Measurements from ENCODE around the gene ADAMTS13. TPM values are rescaled to one million over a fixed set of nuclear protein-coding genes. Genes with fewer than 3 reads are reported as not detected.

The ADAMTS13 gene
- total and polyA plus RNA-seq, 2 donors (not counting 3 experiments of a cell fraction or from before 2014, with no cell fraction given) = 1.5 to 2.5 TPM

DNA sequence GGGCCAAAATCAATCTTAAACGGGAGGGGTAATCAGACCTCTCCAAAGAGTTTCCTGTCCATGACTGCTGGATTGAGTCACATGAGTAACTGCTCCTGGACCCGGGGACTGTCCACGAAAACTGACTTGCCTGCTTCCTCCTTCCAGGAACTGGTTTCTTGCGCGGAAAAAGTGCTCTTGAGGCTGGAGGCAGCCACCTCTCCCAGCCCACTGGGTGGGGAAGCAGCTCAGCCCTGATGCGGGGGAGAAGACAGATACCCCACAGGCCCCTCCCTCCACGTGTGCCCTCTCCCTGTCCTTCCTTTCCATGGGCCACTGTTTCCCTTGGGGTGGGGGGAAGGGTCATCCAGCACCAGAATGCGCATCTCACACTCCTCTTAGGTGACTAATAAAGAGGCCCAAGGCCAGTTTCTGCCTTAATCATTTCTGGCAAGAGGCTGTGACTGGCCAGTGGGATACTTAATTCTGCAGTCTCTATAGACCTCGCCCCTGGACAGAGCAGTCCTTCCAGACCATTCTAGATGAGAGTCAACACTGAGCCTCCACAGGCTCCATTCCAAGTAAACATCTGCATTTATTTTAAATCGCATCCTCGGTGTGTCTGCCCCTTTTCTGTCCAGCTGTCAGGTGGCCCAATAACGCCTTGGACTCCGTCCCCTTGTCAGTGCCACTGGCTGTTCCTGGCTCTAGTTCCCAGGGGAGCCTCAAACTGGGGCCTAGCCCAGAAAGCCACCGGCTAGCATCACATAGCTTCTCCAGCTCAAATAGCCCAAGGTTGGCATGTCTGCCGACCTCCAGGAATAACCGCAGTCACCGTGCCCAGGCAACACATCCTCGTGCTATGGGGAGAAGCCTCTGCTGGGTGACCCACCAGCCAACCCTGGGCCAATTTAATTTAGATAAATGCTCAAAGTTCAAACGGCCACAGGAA lies 16.4 kb upstream of the ADAMTS13 start:
- dilution Hi-C loops (cut with MboI; ENCODE audit: extremely low pct_ligation_motif_present, low sequenced_read_pairs) (no loop called here), intact Hi-C loops (cut with micrococcal nuclease) (loop anchor here (2.0 kb wide), 1 partner anchor 73 kb away; the partner anchor contains the start of gene SLC2A6)
- Histone ChIP-seq H3K4me1 (ENCODE audit: control insufficient read depth, extremely low read depth, insufficient read depth, low read length) (peaks cover 6% of the 10 kb centered on the region), H3K36me3 (ENCODE audit: control insufficient read depth in 2 of 2, extremely low read depth in 1 of 2, insufficient read depth in 2 of 2, low read length in 2 of 2) (peaks cover 2 to 36% of the 10 kb centered on the region in 2 experiments), H3K9me1 (replicated peaks; ENCODE audit: control insufficient read depth, extremely low read depth, insufficient read depth, low read length) (no peaks in the 10 kb centered on the region), H3K4me2 (ENCODE audit: insufficient read depth, low read length) (no peak overlapping the region), H3K9me3 (replicated peaks; ENCODE audit: control insufficient read depth, insufficient read depth, low read length) (no peaks in the 10 kb centered on the region), H2AFZ (ENCODE audit: low read depth, low read length) (no peak overlapping the region), H3K27me3 (ENCODE audit: control insufficient read depth in 2 of 2, insufficient read depth in 2 of 2, low read length in 2 of 2) (no peaks in the 10 kb centered on the region), H3K9ac (replicated peaks; ENCODE audit: extremely low read depth, insufficient read depth, low read length) (no peak overlapping the region), H3K27ac (ENCODE audit: insufficient read depth, low read depth, low read length) (no peak overlapping the region), H4K20me1 (replicated peaks; ENCODE audit: control insufficient read depth, extremely low read depth, insufficient read depth, low read length) (no peaks in the 10 kb centered on the region), H3K4me3 (replicated peaks in 1 of 3; ENCODE audit: insufficient read depth in 1 of 3, low read depth in 1 of 3, low read length in 3 of 3) (no peak overlapping the region), H3K79me2 (ENCODE audit: control insufficient read depth, insufficient read depth, low read length) (no peaks in the 10 kb centered on the region)
- TF ChIP-seq POLR2A (IDR thresholded peaks at IDR 0.05; ENCODE audit: low read depth, low read length) = no peak
- peak; percentile 17 for TF ChIP-seq FOS (IDR thresholded peaks at IDR 0.05; ENCODE audit: borderline replicate concordance, insufficient read depth, low read length)
- DNase-seq (ENCODE audit: low read depth, low spot score) = peak; percentile 33
- ChIA-PET POLR2A (no interaction called here), CTCF (interaction anchor here (1.0 kb wide), 1 partner anchor 81 kb away, joined by 3 read pairs; no protein-coding TSS in a partner anchor)
- FAIRE-seq = peak; percentile 15
- TSS peak; percentile 59 for BruUV-seq (replicated peaks)

- Histone ChIP-seq H3K27ac (ENCODE audit: insufficient read depth, low read depth, low read length) (no peak overlapping the region), H3K4me3 (replicated peaks in 1 of 3; ENCODE audit: insufficient read depth in 1 of 3, low read depth in 1 of 3, low read length in 3 of 3) (no peak overlapping the region), H3K9me1 (replicated peaks; ENCODE audit: control insufficient read depth, extremely low read depth, insufficient read depth, low read length) (no peaks in the 10 kb centered on the region), H4K20me1 (replicated peaks; ENCODE audit: control insufficient read depth, extremely low read depth, insufficient read depth, low read length) (no peaks in the 10 kb centered on the region), H3K4me2 (ENCODE audit: insufficient read depth, low read length) (no peak overlapping the region), H3K27me3 (ENCODE audit: control insufficient read depth in 2 of 2, insufficient read depth in 2 of 2, low read length in 2 of 2) (no peaks in the 10 kb centered on the region), H2AFZ (ENCODE audit: low read depth, low read length) (no peak overlapping the region), H3K4me1 (ENCODE audit: control insufficient read depth, extremely low read depth, insufficient read depth, low read length) (peaks cover 6% of the 10 kb centered on the region), H3K36me3 (ENCODE audit: control insufficient read depth in 2 of 2, extremely low read depth in 1 of 2, insufficient read depth in 2 of 2, low read length in 2 of 2) (peaks cover 2 to 42% of the 10 kb centered on the region in 2 experiments), H3K9ac (replicated peaks; ENCODE audit: extremely low read depth, insufficient read depth, low read length) (no peak overlapping the region), H3K79me2 (ENCODE audit: control insufficient read depth, insufficient read depth, low read length) (no peaks in the 10 kb centered on the region), H3K9me3 (replicated peaks; ENCODE audit: control insufficient read depth, insufficient read depth, low read length) (no peaks in the 10 kb centered on the region)
- intact Hi-C loops (cut with micrococcal nuclease) = loop anchor here (1.0 to 2.0 kb wide), 4 partner anchors 53 to 80 kb away; partner anchors contain the start of genes CACFD1 and SLC2A6
- dilution Hi-C loops (cut with MboI; ENCODE audit: extremely low pct_ligation_motif_present, low sequenced_read_pairs) = no loop called here
- peak; percentile 67 for FAIRE-seq
- ChIA-PET POLR2A (no interaction called here), CTCF (no interaction called here)
- no TSS peak for BruUV-seq (replicated peaks)
- TF ChIP-seq CTCF (IDR thresholded peaks at IDR 0.05; ENCODE audit: extremely low read depth in 1 of 2, insufficient read depth in 1 of 2, low read depth in 1 of 2, low read length in 2 of 2) = peak; percentile 97 to 98
- TF ChIP-seq MYC (IDR thresholded peaks at IDR 0.05; ENCODE audit: low read depth, low read length) = peak; percentile 25
- TF ChIP-seq, protein P1, sequence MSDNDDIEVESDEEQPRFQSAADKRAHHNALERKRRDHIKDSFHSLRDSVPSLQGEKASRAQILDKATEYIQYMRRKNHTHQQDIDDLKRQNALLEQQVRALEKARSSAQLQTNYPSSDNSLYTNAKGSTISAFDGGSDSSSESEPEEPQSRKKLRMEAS (IDR thresholded peaks at IDR 0.05; ENCODE audit: insufficient read depth, insufficient read length) = no peak
- peak; percentile 66 for DNase-seq (ENCODE audit: low read depth, low spot score)
Measured at GRCh38 chr9:133406480-133407307, 15.5 kb upstream of the ADAMTS13 start.

Measured in endothelial cell of umbilical vein (primary cell).